UCSD-AML1 (cell line): ENCODE measurements around the gene SGSM2.
"Not testable (repeated sequence)": the region's sequence is repeated elsewhere in the genome, so short reads cannot be mapped to it uniquely, and the experiment has no call there.

Experiments
- DNase-seq: peaks from one replicate; lab custom pipeline; 2025; ENCODE audit not compliant: unreplicated experiment; lab: John Stamatoyannopoulos, UW

The SGSM2 gene, protein sequence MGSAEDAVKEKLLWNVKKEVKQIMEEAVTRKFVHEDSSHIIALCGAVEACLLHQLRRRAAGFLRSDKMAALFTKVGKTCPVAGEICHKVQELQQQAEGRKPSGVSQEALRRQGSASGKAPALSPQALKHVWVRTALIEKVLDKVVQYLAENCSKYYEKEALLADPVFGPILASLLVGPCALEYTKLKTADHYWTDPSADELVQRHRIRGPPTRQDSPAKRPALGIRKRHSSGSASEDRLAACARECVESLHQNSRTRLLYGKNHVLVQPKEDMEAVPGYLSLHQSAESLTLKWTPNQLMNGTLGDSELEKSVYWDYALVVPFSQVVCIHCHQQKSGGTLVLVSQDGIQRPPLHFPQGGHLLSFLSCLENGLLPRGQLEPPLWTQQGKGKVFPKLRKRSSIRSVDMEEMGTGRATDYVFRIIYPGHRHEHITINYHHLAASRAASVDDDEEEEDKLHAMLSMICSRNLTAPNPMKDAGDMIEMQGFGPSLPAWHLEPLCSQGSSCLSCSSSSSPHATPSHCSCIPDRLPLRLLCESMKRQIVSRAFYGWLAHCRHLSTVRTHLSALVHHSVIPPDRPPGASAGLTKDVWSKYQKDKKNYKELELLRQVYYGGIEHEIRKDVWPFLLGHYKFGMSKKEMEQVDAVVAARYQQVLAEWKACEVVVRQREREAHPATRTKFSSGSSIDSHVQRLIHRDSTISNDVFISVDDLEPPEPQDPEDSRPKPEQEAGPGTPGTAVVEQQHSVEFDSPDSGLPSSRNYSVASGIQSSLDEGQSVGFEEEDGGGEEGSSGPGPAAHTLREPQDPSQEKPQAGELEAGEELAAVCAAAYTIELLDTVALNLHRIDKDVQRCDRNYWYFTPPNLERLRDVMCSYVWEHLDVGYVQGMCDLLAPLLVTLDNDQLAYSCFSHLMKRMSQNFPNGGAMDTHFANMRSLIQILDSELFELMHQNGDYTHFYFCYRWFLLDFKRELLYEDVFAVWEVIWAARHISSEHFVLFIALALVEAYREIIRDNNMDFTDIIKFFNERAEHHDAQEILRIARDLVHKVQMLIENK

DNA sequence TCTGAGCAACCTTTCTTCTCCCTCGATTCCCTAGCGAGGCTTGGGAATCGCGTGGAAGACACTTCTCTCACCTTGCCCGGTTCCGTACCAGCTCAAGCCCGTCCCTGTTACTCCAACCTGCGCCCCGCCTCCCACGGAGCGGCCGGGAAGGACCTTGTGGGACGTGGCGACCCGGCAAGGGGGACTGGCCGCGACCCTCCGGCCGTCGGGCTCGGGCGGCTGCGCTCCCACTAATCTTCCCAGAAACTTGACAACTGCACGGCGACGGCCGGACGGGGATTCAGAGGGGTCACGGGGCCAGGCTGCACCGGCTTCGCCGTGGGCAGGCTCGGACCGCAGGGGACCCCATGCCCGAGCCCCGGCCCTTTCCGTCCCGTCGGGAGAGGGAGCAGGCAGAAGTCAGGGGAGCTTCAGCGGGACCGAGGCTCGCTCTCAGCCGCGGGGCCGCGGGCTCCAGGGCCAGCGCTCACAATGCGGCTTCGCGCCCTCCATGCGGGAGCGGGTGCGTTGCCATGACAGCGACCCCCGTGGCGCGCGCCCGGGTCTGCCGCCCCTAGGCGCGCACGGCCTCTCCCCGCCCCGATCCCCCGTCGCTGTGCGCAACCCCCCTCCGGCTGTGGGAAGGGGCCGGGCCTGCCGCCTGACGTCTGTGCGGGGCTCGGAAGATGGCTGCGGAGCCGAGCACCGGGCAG lies at the start of gene SGSM2:
TSS of gene SGSM2 (plus strand) at position 650 of the 692 bp plus-strand sequence. CDS start 188 bp downstream, outside the sequence.
- peak; percentile 69 for DNase-seq

DNA sequence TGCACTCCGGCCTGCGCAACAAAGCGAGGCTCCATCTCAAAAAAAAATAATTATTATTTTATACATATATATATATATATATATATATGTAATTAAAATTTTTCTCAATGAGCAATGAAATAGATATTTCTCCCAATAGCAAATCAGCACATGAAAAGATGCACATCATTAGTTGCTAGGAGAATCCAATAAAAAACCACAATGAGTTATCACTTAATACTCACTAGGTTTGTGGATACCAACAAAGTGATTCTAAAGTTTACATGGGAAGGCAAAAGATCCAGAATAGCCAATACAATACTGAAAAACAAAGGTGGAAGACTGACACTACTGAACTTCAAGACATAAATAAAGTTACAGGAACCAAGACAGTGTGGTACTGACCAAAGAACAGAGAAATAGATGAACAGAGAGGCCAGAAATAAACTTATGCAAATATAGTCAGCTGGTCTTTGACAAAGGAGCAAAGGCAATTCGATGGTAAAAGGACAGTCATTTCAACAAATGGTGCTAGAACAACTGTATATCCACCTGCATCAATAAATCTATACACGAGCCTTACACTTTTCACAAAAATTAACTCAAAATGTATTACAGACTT lies 47.3 kb upstream of the SGSM2 start:
- no peak for DNase-seq

DNA sequence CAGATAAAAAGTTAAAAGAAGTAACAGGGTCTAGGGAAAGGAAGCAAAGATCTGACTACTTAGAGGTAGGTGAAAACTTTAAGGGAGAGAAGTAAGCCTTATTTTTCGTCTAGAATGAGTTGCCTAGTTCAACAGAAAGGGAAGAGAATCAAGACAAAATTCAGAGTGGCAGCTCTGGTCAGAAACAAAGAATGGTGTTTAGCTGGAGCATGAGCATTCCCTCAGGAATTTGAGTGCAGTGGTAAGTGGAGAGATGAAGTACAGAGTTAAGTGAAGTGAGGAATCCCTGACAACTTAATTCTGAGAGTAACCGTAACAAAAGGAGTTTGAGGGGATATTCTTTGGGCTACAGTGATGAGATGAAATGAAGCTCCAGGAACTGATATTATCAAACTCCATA lies 45.2 kb upstream of the SGSM2 start:
- DNase-seq: no peak

DNA sequence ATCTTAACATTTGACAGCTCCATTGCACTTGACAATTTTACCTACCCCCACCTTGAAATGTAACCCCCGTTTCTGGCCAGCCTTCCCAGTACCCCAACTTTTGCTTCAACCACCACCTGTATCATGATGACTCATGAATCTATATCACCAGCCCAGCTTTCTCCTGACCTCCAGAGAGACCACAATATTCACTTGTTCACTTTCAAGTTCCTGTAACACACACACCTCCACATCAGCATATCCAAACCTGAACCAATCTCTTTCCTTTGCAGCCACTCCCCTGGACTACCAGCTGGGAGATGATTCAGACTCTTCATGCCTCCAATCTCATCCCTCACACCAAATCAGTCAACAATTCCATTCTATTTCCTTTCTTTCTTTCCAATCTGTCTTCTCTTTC lies 41.7 kb upstream of the SGSM2 start:
- DNase-seq: no peak

DNA sequence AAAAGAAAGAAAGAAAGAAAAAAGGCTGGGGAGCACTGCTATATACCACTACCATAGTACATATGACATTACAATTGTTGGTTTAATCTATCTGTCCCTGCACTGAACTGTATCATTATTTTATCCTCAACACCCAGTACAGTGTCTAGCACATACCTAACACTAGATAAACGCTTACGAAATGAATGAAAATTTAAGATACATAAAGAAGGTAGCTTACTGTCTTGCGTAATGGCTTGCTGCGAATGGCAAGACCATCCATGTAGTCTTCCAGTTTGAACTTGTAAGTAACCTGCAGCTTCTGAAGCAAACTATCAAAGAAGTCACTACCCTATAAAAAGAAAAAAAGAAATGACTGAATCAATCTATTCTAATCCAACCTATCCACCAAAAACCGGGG lies 40.3 kb upstream of the SGSM2 start:
- no peak for DNase-seq

DNA sequence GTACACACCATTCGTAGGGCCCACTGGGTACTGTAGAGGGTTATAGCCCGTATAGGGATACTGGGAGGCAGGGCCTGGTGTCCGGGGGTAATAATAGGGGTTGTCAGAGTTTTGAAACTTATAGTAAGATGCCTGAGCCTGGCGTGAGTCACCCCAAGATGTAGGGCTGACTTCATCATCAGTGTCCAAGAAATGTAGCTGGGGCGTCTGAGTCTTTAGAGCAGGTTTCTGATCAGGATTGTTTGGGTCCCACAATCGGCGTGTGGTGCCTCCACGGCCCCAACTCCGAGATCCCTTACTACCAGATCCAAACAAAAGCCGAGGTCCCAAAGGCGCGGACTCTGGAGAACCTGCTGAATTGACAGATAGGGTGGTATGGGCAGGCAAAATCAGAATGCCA lies 38.2 kb upstream of the SGSM2 start:
- DNase-seq: no peak

DNA sequence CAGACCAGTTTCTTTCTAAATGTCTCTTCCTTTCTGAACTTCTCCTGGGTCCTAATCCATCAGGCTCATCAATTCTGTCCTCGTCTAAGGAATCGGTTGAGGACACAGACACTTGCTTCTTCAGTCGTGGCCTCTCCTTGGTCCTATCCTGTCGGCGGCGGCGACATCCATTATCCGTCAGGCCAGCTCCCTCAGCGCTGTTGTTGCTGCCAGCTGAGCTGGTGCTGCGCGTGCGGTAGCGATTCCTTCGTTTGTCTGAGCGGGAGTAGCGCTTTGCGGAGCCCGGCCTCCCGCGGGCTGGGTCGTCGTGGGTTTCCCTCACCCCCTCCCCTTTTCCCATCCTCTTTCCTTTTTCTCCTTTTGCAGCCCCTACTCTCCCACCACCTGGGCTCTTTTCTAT lies 37.5 kb upstream of the SGSM2 start:
- DNase-seq: no peak

DNA sequence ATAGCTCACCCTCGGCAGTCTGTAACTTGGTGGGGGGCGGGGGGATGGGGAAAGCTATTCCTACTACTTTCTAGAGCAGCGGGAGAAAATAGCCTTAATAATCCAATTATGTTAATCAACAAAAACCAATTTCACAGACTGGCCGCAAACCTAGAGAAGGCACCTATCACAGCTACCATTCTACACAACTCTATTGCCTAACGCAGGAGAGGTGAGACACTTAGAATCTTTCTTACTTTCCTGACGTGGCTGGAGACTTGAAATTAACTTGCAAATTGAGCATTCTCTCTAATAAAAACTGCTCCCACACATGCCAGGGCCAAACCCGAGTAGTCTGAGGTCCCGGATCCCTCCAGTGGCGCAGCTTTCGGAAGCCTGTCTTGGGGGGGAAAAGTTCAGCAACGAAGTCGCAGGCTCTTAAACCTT lies 34.5 kb upstream of the SGSM2 start:
- DNase-seq: no peak

DNA sequence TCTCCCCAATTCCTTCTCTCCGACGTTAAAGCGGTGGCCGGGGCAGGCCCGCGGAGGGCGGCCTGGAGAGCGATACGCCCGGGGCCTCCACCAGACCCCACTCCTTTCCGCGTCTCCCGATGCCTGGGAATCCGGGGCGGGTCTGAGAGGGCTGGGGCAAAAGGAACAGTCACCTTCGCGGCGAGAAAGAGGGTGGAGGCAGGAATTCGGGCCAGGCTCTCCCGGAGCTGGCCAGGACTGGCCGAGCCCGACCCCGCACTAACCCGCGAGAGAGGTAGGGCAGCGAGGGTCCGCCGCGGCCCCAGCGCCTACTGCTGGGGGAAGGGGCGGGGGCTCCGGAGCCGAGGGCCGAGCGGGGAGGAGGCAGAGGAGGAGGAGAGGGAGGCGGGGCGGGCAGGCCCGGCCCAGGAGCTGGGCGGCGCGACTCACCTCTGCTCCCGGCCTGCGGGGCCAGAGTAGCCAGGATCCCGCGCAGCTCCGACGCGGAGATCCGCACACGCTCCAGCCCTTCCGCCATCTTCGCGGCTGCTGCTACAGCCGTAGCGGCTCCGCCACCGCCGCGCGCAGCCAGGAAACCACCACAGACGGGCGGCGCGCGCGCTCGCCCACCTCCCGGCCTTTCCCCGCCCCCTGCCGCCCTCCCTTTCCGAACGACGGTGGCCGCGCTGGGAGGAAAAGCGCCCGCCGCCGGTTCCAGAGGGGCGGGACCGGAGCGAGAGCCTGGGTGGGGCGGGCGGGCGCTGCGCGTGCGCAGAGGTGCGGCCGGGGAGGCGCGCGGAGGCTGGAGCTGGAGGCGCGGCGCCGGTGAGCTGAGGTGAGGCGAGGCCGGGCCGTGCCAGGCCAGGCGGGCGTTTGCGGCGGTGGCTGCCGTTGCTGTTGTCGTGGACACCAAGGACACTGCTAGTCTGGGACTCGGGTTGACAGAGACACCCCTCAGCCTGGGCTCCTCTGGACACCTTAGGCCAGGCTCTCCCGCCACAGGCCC lies 33.8 kb upstream of the SGSM2 start, which contains the start of the genes SMG6 and SRR:
TSS of gene SMG6 (minus strand) at position 582 of the 985 bp plus-strand sequence. CDS start at position 517, 65 bp downstream.
TSS of gene SRR (plus strand) at position 747 of the 985 bp plus-strand sequence. CDS start 11,611 bp downstream, outside the sequence.
- DNase-seq: peak; percentile 93

DNA sequence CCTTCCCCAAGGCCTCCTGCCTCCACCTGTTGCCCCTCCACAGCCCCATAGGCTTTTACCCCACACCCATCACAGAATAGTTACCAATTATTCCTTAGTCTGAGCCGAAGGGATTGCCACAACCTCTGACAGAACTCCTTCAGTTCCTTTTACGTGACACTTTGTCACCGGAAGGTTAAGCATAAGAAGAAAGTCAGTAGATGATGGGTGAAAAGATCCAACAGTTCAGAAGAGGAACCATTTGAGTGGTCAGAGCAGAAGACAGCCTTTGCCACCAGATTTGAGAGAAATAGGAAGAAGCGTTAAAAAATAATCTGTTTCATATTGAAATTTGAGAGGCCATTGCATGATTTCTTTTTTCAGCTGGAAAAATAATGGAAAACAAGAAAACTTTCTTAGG lies 32.4 kb upstream of the SGSM2 start:
- no peak for DNase-seq

DNA sequence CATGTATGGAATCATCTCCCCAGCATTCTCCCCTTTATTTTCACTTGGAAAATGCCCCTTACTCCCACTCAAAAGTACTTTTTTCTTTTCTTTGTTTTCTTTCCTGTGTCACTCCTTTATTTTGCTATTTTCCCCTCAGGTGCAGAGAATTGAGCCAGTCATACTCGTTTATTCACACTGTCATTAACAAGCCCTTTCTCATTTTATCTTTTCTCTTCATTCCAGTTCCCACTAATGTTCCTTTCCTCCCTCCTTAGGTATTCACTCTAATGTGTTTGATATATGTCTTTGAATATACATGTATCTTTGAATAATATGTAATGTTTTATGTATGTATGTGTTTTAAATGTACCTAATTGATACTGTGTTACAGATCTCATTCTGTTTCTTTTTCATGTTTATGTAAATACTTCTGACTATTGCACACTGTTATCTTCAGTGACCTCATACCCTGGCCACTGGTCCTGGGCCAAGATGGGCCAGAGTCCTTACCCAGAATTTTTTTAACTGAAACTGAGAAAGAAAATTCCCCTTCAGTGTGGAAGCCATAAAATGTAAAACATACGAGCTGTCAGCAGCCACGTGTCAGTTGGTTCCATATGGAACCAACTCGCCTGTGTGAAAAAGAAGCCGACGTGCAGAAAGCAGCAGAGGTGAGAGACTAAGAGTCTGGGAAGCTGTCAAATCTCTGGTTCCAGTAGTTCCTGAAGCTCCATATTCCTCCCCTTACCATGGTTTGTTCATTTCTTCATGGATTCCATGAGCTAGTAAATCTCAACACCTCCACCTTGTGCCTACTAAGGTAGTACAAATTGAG lies 27.8 kb upstream of the SGSM2 start:
- DNase-seq: no peak

DNA sequence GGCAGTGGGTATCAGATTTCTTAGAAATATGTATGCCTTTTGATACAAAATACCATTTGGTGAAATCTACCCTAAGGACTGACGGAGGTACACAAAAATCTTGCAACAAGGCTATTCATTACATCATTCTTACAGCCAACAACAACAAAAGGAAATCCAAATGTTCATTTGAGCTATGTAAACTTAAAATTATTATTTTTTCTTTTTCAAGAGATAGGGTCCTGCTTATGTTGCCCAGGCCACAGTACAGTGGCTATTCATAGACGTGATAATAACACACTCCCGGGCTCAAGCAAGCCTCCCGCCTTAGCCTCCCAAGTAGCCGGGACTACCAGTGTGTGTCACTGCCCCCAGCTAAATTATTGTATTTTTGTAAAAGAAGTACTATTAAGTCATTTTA lies 24.6 kb upstream of the SGSM2 start:
- no peak for DNase-seq

DNA sequence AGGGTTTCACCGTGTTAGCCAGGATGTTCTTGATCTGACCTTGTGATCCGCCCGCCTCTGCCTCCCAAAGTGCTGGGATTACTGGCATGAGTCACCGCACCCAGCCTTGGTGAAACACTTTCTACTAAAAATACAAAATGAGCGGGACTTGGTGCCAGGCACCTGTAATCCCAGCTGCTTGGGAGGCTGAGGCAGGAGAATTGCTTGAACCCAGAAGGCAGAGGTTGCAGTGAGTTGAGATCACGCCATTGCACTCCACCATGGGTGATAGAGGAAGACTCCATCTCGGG lies 20.4 kb upstream of the SGSM2 start:
- DNase-seq: not testable (repeated sequence)

DNA sequence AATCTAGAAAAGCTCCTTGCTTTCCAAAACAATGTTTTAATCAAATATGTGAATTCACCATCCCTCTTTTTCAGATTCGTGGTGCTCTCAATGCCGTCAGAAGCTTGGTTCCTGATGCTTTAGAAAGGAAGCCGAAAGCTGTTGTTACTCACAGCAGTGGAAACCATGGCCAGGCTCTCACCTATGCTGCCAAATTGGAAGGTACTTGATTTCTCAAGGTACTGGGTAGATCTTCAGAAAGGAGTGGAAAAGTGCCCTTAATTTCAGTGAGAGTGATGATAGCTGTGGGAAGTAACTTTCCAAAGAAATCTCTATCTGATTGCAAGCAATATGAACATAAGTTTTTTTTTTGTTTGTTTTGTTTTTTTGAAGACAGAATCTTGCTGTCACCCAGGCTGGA lies 19.5 kb upstream of the SGSM2 start:
- DNase-seq: no peak

DNA sequence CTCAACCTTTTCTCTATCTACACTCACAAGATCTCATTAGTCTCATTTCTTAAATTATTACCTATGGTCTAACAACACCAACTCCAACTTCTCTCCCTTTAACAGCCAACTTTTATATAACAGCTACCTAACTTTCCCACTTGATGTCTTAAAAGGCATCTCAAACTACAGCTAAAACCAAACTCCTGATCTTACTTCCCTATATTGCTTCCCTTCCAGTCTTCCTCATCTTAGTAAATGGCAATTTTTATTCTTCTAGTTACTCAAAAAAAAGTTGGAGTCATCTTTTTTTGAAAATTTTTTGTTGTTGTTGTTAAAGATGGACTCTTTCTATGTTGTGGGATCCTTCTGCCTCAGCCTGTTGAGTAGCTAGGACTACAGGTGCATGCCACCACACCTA lies 18.2 kb upstream of the SGSM2 start:
- no peak for DNase-seq

DNA sequence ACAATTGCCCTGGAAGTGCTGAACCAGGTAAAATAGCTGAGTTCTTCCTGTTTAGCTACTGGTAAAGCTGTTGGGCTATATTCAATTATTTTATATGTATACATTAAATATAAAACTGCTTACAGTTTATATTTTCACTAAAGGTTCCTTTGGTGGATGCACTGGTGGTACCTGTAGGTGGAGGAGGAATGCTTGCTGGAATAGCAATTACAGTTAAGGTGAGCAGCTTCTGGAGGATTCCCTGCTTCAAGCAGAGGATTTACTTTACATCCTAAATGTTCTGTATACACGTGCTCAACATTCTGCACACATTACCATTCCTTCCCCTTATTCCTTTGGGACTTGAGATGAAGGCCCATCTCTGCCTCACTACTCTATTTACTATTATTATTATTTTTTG lies 15.9 kb upstream of the SGSM2 start:
- no peak for DNase-seq

DNA sequence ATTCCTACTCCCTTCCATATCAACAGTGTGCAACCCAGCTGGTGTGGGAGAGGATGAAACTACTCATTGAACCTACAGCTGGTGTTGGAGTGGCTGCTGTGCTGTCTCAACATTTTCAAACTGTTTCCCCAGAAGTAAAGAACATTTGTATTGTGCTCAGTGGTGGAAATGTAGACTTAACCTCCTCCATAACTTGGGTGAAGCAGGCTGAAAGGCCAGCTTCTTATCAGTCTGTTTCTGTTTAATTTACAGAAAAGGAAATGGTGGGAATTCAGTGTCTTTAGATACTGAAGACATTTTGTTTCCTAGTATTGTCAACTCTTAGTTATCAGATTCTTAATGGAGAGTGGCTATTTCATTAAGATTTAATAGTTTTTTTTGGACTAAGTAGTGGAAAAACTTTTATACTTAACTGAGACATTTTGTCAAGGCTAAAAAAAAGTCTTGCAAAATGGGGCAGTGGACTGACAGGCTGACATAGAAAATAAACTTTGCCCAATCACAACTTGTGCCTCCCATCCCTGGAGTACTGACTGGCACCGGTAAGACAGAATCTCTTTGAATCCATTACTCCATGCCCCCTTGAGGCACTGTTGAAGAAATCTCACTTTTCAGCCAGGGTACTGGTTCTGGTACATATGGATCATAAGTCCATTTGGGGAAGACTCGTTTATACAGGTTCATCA lies 13.5 kb upstream of the SGSM2 start:
- no peak for DNase-seq

DNA sequence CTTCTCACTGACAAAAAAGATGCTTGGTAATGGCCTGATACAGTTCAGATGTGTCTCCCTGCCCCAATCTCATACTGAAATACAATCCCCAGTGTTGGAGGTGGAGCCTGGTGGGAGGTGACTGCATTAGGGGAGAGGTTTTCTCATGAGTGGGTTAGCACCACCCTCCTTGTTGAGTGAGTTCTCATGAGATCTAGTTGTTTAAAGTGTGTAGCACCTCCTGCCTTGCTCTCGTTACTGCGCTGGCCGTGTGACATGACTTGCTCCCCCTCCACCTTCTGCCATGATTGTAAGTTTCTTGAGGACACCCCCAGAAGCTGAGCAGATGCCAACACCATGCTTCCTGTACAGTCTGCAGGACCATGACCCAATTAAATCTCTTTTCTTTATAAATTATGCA lies 6.0 kb upstream of the SGSM2 start:
- DNase-seq: no peak
